HEK293 (cell line): ENCODE measurements around the gene SBK1.

Experiments
- GLI2 ChIP-seq: fragments of 450-650 bp; formaldehyde crosslinking; IDR thresholded peaks from 2 replicates; pipeline ENCODE4; 2017; ENCODE audit warnings: missing biosample characterization, missing genetic modification characterization, low read depth, borderline replicate concordance
- KLF17 ChIP-seq: fragments of 450-650 bp; formaldehyde crosslinking; IDR thresholded peaks from 2 replicates; pipeline ENCODE4 v1.5.1; 2016; ENCODE audit warnings: missing biosample characterization, missing genetic modification characterization
- KLF7 ChIP-seq: fragments of 450-650 bp; formaldehyde crosslinking; IDR thresholded peaks from 2 replicates; pipeline ENCODE4 v1.5.1; 2016; ENCODE audit warnings: missing biosample characterization, missing genetic modification characterization, borderline replicate concordance
- MEIS1 ChIP-seq: sonication (generic); formaldehyde crosslinking; IDR thresholded peaks from 2 replicates; pipeline ENCODE4 v1.8.1; 2022; ENCODE audit warnings: missing genetic modification reagents, mild to moderate bottlenecking, borderline replicate concordance
- MZF1 ChIP-seq: fragments of 450-650 bp; formaldehyde crosslinking; IDR thresholded peaks from 2 replicates; pipeline ENCODE4 v1.5.1; 2017; ENCODE audit warnings: missing biosample characterization, missing genetic modification characterization, borderline replicate concordance
- SP7 ChIP-seq: fragments of 450-650 bp; formaldehyde crosslinking; IDR thresholded peaks from 2 replicates; pipeline ENCODE4 v1.5.1; 2016; ENCODE audit warnings: missing biosample characterization, missing genetic modification characterization
- WT1 ChIP-seq: fragments of 450-650 bp; formaldehyde crosslinking; IDR thresholded peaks from 2 replicates; pipeline ENCODE4 v1.5.1; 2016; ENCODE audit warnings: missing biosample characterization, missing genetic modification characterization
- ZBTB10 ChIP-seq: fragments of 450-650 bp; formaldehyde crosslinking; IDR thresholded peaks from 2 replicates; pipeline ENCODE4 v1.5.1; 2016; ENCODE audit warnings: missing biosample characterization, missing genetic modification characterization
- ZBTB17 ChIP-seq: fragments of 450-650 bp; formaldehyde crosslinking; IDR thresholded peaks from 2 replicates; pipeline ENCODE4 v1.5.1; 2016; ENCODE audit warnings: missing biosample characterization, missing genetic modification characterization
- ZBTB21 ChIP-seq: fragments of 450-650 bp; formaldehyde crosslinking; IDR thresholded peaks from 2 replicates; pipeline ENCODE4 v1.5.1; 2017; ENCODE audit warnings: missing biosample characterization, missing genetic modification characterization
- ZBTB48 ChIP-seq: fragments of 450-650 bp; formaldehyde crosslinking; IDR thresholded peaks from 2 replicates; pipeline ENCODE4 v1.5.1; 2016; ENCODE audit warnings: missing biosample characterization, missing genetic modification characterization
- ZNF146 ChIP-seq: fragments of 450-650 bp; formaldehyde crosslinking; IDR thresholded peaks from 2 replicates; pipeline ENCODE4 v1.5.1; 2016; ENCODE audit warnings: missing biosample characterization, missing genetic modification characterization
- ZNF16 ChIP-seq: fragments of 450-650 bp; formaldehyde crosslinking; IDR thresholded peaks from 2 replicates; pipeline ENCODE4 v1.5.1; 2016; ENCODE audit warnings: low read depth, missing biosample characterization, missing genetic modification characterization
- ZNF184 ChIP-seq: fragments of 450-650 bp; IDR thresholded peaks from 2 replicates; pipeline ENCODE4 v1.5.1; 2018; ENCODE audit warnings: missing biosample characterization, mild to moderate bottlenecking, missing genetic modification characterization
- ZNF2 ChIP-seq: fragments of 450-650 bp; formaldehyde crosslinking; IDR thresholded peaks from 2 replicates; pipeline ENCODE4 v1.5.1; 2016; ENCODE audit warnings: missing biosample characterization, missing genetic modification characterization
- ZNF202 ChIP-seq: fragments of 450-650 bp; formaldehyde crosslinking; IDR thresholded peaks from 2 replicates; pipeline ENCODE4 v1.5.1; 2016; ENCODE audit warnings: missing biosample characterization, missing genetic modification characterization, borderline replicate concordance
- ZNF223 ChIP-seq: fragments of 450-650 bp; formaldehyde crosslinking; IDR thresholded peaks from 2 replicates; pipeline ENCODE4 v1.5.1; 2016; ENCODE audit warnings: missing biosample characterization, missing genetic modification characterization
- ZNF239 ChIP-seq: fragments of 450-650 bp; formaldehyde crosslinking; IDR thresholded peaks from 2 replicates; pipeline ENCODE4 v1.5.1; 2016; ENCODE audit warnings: missing biosample characterization, missing genetic modification characterization
- ZNF248 ChIP-seq: fragments of 450-650 bp; formaldehyde crosslinking; IDR thresholded peaks from 2 replicates; pipeline ENCODE4 v1.5.1; 2017; ENCODE audit warnings: missing biosample characterization, missing genetic modification characterization
- ZNF266 ChIP-seq: fragments of 450-650 bp; formaldehyde crosslinking; IDR thresholded peaks from 2 replicates; pipeline ENCODE4 v1.5.1; 2016; ENCODE audit warnings: missing biosample characterization, missing genetic modification characterization, low read depth
- ZNF292 ChIP-seq: fragments of 450-650 bp; formaldehyde crosslinking; IDR thresholded peaks from 2 replicates; pipeline ENCODE4 v1.5.1; 2016; ENCODE audit warnings: low read depth, missing biosample characterization, missing genetic modification characterization, borderline replicate concordance
- ZNF341 ChIP-seq: fragments of 450-650 bp; formaldehyde crosslinking; IDR thresholded peaks from 2 replicates; pipeline ENCODE4; 2016; ENCODE audit warnings: low read depth, missing biosample characterization, missing genetic modification characterization
- ZNF362 ChIP-seq: fragments of 450-650 bp; formaldehyde crosslinking; IDR thresholded peaks from 2 replicates; pipeline ENCODE4 v1.5.1; 2016; ENCODE audit warnings: missing biosample characterization, missing genetic modification characterization
- ZNF521 ChIP-seq: fragments of 450-650 bp; formaldehyde crosslinking; IDR thresholded peaks from 2 replicates; pipeline ENCODE4 v1.5.1; 2017; ENCODE audit warnings: missing biosample characterization, mild to moderate bottlenecking, missing genetic modification characterization
- ZNF585B ChIP-seq: fragments of 450-650 bp; formaldehyde crosslinking; IDR thresholded peaks from 2 replicates; pipeline ENCODE4 v1.5.1; 2016; ENCODE audit warnings: missing biosample characterization, missing genetic modification characterization
- ZNF621 ChIP-seq: fragments of 450-650 bp; formaldehyde crosslinking; IDR thresholded peaks from 2 replicates; pipeline ENCODE4 v1.5.1; 2017; ENCODE audit warnings: missing biosample characterization, missing genetic modification characterization
- ZNF639 ChIP-seq: fragments of 450-650 bp; formaldehyde crosslinking; IDR thresholded peaks from 2 replicates; pipeline ENCODE4 v1.5.1; 2016; ENCODE audit warnings: missing biosample characterization, missing genetic modification characterization
- ZNF843 ChIP-seq: fragments of 450-650 bp; formaldehyde crosslinking; IDR thresholded peaks from 2 replicates; pipeline ENCODE4 v1.5.1; 2016; ENCODE audit warnings: missing biosample characterization, missing genetic modification characterization
- ZSCAN5A ChIP-seq: fragments of 450-650 bp; formaldehyde crosslinking; IDR thresholded peaks from 2 replicates; pipeline ENCODE4 v1.5.1; 2016; ENCODE audit warnings: missing biosample characterization, missing genetic modification characterization
- ZXDB ChIP-seq: fragments of 450-650 bp; formaldehyde crosslinking; IDR thresholded peaks from 2 replicates; pipeline ENCODE4 v1.5.1; 2016; ENCODE audit warnings: missing biosample characterization, missing genetic modification characterization
- TF ChIP-seq, protein P1 (sequence below): fragments of 450-650 bp; formaldehyde crosslinking; IDR thresholded peaks from 2 replicates; pipeline ENCODE4 v1.5.1; 2017; ENCODE audit warnings: missing biosample characterization, missing genetic modification characterization

SBK1 gene

GRCh38 chr16:28291651-28292626 lies at the start of gene SBK1 (continued):
- TF ChIP-seq ZXDB (tag by site-specific recombination), result peak; percentile 62; the same call in 1 of the 2 replicates
- TF ChIP-seq ZBTB17 (tag by site-specific recombination), result peak; percentile 100
- TF ChIP-seq WT1 (tag by site-specific recombination), result no peak
- TF ChIP-seq ZNF621 (tag by site-specific recombination), result no peak
- TF ChIP-seq ZNF585B (tag by site-specific recombination), result no peak
- TF ChIP-seq GLI2 (tag by site-specific recombination), result no peak
- peak; percentile 76; the same call in 1 of the 2 replicates for TF ChIP-seq SP7 (tag by site-specific recombination)
- no peak for TF ChIP-seq ZNF248
- TF ChIP-seq ZSCAN5A (tag by site-specific recombination), result 0 out of 2 replicates have a peak, but pooled peaks have one; percentile 58
- no peak for TF ChIP-seq ZBTB21 (tag by site-specific recombination)
- TF ChIP-seq ZNF341 (tag by site-specific recombination), result 0 out of 2 replicates have a peak, but pooled peaks have one; percentile 38
- TF ChIP-seq ZNF239, result no peak
- no peak for TF ChIP-seq KLF7
- no peak for TF ChIP-seq ZNF843
- no peak for TF ChIP-seq ZNF223 (tag by site-specific recombination)
- peak; percentile 41; the same call in 1 of the 2 replicates for TF ChIP-seq MZF1 (tag by site-specific recombination)
- peak; percentile 86 for TF ChIP-seq KLF17 (tag by site-specific recombination)
- no peak for TF ChIP-seq ZNF202
- TF ChIP-seq ZNF184 (tag by site-specific recombination), result no peak
- no peak for TF ChIP-seq ZNF521 (tag by site-specific recombination)
- no peak for TF ChIP-seq ZNF292 (tag by site-specific recombination)
- TF ChIP-seq ZNF362 (tag by site-specific recombination), result no peak
- TF ChIP-seq ZNF146 (tag by site-specific recombination), result no peak
- no peak for TF ChIP-seq MEIS1 (CRISPR knock-in tag)
- no peak for TF ChIP-seq ZNF16 (tag by site-specific recombination)
- no peak for TF ChIP-seq ZNF266 (tag by site-specific recombination)
- peak; percentile 63 for TF ChIP-seq ZBTB48
- TF ChIP-seq ZNF639, result peak; percentile 83; the same call in 1 of the 2 replicates
- TF ChIP-seq ZNF2 (tag by site-specific recombination), result peak; percentile 92
- TF ChIP-seq, protein P1, sequence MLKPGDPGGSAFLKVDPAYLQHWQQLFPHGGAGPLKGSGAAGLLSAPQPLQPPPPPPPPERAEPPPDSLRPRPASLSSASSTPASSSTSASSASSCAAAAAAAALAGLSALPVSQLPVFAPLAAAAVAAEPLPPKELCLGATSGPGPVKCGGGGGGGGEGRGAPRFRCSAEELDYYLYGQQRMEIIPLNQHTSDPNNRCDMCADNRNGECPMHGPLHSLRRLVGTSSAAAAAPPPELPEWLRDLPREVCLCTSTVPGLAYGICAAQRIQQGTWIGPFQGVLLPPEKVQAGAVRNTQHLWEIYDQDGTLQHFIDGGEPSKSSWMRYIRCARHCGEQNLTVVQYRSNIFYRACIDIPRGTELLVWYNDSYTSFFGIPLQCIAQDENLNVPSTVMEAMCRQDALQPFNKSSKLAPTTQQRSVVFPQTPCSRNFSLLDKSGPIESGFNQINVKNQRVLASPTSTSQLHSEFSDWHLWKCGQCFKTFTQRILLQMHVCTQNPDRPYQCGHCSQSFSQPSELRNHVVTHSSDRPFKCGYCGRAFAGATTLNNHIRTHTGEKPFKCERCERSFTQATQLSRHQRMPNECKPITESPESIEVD (tag by site-specific recombination), result no peak
- TF ChIP-seq ZBTB10 (tag by site-specific recombination), result no peak
